Ammon's horn (tissue), 1 donor: ENCODE results near the gene OGFOD2.

Experiments used
- DNase-seq: peaks from one replicate; pipeline ENCODE4 v3.0.0-alpha.2; 2016; ENCODE audit warnings: low spot score

Gene OGFOD2

DNA sequence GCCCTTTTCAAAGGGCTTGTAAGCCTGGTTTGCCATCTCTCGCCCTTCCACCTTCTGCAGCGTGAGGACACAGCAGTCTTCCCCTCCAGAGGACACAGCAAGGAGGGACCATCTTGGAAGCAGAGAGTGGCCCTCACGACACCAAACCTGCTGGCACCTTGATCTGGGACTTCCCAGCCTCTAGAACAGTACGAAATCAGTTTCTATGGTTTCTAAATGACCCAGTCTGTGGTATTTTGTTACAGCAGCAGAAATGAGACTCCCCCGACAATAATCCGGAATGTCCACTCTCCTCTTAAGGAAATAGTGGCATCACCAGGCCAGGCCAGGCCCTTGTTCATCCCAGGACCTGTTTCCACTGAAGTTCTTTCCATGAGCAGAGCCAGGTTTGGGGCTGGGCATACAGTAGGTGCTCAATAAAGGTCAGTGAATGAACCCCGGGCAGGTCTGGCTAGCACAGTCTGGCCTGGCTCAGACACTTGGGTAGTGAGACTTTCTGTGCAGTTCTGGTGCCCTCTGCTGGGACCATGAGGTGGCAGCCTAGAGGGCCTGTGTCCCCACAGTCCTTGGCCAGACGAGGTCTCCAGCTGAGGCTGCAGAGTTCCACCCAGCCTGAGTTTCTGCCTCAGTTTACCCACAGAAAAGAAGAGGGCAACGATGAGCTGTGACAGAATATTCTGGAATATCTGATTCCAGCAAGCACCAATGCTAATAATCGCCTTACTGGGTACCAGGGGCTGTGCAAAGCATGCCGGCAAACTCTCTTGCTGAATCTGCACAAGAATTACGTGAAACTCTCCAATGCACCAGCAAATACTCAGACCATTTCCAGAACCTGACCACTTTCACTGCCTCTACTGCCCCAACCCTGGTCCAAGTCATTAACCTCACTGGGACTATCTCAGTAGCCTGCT lies 22.8 kb upstream of the OGFOD2 start:
- peak; percentile 92 for DNase-seq

DNA sequence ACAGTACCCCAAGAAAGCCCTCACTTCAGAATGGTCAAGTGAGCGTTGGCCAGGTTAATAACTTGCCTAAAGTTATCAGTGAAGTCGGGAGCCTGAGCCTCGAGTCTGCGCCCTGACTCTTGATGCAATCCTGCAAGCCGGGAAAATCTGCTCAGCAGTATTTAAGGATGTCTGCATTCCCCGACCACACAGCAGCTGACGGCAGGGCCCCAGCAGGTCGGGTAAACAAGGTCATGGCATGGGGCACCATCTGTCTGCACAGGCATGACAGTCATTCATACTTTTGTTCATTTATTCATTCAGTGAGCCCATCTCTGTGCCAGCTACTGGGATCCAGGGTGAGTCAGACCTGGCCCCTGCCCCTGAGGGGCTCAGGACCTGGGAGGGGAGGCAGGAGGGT lies 19.9 kb upstream of the OGFOD2 start:
- DNase-seq: no peak

DNA sequence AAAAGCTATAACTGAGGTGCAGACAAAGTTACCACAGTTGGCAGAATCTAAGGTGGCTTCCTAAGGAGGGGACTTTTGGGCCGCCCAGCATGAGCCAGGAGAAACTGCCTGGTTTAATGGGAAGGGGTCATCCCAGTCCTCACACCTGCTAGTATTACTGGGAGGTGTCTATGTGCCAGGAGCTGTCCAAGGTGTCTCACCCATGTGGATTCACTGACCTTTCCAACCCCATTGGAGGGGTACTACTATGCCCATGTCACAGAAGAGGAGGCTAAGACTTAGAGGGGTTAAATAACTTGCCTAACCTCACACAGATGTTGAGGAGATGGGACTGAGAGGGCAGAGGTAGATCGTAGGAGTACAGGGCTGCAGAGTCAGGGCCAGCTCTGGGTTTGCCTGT lies 19.0 kb upstream of the OGFOD2 start:
- DNase-seq: no peak

DNA sequence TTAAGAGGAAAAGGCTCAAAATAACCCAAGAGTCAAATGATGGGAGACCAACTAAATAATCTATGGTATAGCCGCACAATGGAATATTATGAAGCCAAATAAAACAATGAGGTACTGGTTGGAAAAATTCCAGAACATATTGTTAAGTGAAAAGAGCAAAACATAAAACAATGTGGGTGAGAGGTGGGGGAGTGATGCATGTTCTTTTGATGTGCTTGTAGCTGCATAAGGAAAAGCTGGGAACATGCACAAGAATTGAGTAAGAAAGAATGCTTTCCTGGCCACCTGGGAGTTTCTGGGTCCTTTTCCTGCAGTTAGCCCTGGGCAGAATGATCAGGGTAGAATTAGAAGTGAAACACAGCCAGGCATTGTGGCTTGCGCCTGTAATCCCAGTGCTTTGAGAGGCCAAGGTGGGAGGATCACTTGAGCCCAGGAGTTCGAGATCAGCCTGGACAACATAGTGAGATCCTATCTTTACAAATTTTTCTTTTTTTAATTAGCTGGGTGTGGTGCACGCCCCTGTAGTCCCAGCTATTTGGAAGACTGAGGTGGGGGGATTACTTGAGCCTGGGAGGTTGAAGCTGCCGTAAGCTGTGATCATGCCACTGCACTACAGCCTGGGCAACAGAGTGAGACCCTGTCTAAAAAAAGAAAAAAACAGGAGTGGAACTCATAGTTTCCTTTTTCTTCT lies 16.7 kb upstream of the OGFOD2 start:
- DNase-seq: no peak

DNA sequence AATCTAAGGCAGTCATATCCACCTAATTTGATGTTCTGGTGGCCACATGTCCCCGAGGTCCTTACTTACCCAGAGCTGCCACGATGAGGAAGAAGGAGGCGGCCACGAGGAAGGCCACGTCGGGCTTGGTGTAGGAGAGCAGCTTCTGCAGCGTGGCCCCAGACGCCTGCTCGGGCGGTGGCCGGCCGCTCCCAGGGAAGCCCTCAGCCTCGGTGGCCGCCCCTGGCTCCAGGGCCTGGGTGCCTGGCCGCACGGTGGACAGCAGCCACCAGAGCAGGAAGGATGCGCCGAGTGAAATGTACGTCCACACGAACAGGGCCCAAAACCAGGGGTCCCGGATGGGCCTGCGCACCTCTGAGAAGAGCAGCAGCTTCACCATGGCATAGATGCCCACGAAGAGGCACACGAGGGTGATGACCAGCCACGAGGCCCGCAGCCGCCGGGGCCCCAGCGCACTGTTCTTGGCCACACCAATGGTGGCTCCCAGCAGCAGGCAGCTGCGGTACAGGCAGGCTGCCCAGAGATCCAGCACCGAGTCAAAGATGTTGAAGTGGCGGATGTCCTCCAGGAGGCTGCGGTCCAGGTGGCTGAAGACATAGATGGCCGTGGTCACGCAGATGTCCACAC lies 15.4 kb upstream of the OGFOD2 start:
- DNase-seq: no peak

DNA sequence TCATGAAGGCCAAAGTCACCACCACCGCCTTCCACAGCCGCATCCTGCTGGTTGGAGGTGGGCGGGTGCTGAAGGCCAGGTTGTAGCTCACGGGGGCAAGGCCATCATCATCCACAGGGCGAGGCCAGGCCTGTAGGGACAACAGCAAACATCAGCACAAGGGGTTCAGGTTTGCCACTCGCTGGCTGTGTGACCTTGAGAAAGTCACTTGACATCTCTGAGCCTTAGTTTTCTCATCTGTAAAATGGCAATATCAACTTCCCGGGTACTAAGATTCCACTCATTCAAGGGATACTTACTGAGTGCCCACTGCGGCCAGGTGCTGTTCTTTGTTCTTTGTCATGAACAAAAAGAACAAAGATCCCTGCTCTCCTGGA lies 14.9 kb upstream of the OGFOD2 start:
- no peak for DNase-seq

DNA sequence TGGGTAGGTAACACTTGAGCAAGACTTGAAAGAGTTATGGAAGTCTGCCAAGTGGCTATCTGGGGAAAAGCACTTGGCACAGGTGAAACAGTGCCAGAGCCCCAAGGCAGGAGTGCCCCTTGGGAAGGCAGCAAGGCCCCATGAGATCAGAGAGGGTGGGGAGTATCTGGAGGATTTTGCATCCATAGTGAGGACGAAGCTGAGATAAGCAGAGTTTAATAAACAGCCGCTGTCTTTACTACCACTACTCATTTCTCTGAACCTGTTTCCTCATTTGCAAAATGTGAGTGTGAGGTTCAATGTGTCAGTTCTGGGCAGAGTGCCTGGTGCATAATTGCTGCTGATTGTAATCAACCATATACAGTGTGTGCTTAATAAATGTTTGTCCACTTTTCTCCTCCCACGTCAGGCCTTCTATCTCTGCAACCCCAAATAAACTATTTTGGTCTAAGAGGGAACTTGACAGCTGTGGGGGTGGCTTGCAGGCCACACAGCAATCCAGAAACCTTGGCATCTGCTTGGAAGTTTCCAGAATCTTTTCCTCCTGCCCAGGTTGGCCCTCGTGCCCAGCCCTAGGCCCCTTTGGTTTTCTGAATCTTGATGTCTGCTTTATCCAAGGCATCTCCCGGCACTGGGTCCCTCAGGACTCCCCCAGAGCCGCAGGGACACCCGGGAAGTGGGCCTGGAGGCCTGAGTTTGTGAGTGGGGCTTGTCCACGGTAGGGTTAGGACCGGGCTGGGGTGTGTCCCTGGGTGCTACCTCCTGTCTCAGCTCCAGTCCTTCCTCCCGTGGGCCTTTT lies 13.3 kb upstream of the OGFOD2 start:
- no peak for DNase-seq

DNA sequence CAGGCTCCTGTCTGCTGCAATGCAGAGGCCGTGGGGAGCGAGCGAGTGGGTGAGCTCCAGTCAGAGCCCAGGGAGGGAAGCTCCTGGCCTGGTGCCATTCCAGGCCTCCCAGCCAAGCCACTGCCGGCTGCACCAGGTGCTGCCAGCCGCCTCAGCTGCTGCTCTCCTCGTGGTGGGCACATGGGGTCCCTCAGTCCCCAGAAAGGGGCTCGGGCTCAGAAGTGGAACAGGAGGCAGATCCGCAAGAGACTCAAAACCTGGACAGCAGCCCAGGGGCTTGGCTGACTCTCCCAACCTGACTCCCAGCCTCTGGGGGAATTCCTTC lies 11.1 kb upstream of the OGFOD2 start:
- DNase-seq: no peak

DNA sequence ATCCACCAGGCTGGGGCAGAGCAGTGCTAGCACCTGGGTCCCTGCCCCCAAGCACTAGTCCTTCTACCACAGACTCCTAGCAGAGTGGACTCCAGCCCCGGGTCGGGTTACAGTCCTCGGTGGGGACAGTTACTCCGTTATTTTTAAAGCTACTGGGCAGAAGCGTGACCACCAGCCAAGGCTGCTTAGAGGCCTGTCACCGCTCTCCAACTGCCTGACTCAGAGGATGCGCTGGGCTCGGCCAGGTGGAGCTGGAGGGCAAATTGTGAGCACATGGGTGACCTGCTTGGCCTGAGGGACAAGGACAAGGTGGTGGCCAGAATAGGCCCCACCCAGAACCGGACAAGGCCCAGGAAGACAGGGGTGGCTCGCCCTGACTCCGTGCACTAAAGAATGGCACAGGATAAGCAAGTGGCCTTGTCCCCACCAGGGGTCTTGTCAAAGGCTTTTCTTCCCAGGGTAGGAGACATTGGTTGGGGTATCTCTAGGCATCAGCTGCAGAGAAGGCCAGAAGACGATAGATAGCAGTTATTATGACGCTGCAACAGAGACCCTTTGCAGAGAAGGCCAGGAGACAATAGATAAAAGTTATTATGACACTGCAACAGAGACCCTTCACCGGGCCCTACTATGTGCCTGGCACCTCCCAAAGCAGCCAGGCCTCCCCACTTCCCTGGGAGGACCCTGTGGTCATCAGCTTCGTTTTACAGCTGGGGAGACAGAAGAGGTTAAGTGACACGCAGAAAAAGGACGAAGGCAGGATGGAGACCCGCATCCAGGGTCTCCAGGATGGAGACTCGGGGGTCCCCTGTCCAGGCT lies 10.4 kb upstream of the OGFOD2 start:
- no peak for DNase-seq

DNA sequence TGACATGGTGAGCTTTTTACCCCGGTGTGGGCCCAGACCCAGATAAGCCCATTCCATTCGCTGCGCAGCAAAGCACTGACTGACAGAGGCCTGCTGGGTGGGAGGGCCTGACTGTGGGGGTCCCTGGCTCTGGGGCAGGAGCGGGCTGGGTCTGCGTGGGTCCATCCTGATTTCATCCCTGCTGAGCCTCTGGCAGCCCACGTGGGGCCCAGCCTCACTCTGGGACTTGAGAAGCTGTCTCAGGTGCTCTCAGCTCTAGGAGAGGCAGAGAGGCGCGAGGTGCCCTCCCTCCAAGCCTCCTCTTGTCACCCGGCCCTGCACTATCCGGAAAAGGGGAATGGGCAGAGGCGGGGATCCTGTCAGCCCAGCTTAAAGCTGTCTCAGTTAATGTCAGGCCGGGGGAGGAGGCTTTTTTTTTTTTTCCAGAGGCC lies 9.7 kb upstream of the OGFOD2 start:
- no peak for DNase-seq

DNA sequence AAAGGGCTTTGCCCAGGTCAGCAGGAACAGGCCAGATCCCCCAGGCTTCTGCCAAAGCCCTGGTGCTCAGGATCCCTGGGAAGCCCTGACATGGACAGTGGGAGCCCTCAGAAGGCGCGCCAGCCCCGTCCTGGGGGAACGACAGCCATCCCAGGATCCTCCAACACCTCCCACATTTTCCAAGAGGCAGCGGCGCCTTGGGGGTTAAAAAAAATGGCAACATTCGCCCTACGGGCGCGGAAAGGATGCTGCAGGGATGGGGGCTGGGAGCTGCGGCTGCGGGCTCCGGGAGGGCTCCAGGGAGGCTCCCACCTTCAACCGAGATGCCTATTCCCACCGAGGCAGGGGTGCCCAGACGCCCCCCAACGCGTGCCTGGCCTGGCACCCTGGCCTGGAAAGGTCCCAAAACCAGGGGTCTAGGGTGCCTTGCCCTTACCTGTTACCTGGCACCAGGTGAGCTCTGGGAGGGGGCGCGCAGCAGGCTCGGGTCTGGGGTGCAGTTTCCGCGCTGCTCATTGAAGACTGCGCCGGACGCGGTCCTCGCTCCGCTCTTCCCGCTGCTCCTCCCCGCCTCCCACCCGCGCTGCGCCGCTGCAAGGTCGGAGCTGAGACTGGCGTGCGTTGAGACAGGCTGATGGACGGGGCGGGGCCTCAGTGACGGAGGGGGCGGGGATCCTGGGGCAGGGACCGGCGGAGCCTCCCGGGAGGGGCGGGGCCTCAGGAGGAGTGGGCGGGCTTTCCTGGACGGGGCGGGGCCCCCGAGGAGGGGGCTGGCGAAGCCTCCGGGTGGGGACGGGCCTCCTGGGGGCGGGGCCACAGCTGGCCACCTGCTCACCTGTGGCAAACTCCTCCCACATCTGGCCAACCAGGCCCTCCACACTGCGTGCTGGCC lies 8.9 kb upstream of the OGFOD2 start, which contains the start of gene ABCB9:
Gene ABCB9 (minus strand): TSS at position 613 of the 892 bp plus-strand sequence. CDS start 6,228 bp downstream, outside the sequence.
- DNase-seq: peak; percentile 95

DNA sequence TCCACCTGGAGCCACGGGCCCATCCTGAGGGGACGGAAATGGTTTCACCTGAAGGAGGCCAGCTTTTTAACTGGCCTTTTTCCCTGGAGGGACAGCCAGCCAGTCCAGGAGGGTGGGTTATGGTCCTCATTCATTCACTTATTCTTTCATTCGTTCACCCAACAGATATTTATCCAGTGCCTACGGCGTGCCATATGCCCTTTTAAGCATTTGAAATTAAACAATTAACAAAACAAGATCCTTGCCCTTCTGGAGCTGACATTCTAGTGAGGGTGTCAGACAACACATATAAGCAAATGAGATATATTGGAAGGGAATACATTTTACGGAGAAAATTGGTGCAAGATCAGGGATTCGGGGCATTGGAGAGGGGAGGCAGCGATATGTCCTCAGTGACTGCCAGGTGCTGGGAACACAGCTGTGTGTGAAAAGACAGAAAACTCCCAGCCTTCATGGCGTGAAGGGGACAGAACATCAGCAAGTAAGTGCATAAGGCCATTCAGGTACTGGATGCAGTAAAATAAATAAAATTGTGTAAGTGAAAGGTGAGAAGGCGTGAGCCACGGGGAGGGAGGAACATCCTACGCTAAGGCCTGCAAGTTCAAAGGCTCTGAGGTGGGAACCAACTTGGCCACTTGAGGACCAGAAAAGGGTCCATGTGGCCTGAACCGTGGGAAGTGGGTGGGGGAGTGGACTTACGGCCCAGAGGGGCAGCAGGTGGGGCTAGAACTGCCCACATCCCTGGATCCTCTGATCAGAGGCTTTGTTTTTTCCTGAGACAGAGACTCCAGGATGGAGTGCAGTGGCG lies 8.1 kb upstream of the OGFOD2 start:
- DNase-seq: no peak

DNA sequence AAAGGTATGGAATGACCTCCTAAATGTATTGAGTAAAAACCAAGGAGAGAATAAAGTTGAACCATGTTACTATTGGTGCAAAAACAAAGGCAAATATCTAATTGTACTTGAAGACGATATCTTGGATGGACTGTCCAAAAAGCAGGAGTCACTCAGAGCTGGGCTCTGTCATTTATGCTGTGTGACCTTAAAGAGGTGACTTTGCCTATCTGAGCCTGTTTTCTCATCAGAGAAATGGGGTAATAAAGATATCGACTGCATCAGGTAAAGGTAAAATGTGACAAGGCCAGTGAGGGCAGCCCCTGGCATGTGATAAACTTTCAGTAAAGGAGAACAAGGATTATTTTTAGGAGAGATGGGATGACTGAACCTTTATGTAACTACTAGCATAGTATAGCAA lies 6.9 kb upstream of the OGFOD2 start:
- no peak for DNase-seq

DNA sequence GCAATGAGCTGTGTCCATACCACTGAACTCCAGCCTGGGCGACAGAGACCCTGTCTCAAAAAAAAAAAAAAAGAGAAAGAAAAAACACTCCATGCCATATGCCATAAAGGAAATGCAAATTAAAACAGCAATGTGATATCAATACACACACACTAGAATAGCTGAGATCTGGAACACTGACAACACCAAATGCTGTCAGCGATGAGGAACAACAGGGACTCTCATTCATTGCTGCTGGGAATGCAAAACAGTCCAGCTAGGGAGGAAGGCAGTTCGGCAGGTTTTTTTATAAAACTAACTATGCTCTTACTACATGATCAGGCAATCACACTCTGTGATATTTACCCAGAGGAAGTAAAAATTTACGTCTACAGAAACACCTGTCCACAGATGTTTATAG lies 5.4 kb upstream of the OGFOD2 start:
- peak; percentile 82 for DNase-seq

DNA sequence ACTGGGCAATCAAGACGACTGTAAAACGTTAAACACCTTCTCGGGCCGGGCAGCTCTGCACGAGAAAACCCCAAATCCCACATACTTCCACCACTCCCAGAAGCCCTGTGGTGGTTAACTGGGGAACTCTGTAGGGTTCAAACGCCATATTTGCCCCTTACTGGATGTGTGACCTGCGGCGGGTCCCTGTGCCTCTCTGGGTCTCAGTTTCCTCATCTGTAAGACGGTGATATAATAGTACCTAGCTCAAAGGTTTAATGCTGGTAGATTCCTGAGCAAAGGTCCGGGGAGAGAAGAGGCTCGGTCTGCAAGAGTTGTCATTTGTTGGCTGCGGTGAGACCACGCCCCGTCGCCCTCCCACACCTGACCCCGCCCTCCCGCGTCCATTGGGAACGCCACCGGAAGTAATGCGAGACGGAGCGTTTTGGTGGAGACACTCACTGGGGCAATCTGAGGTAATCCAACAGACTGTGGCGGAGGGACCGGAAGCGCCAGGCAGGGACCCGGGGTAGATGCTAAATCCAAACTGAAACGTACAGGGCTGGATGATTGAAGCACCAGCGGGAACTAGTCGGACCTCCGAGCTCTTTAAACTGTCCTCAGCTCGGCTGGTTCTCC lies 661 bp upstream of the OGFOD2 start:
- peak; percentile 98 for DNase-seq

DNA sequence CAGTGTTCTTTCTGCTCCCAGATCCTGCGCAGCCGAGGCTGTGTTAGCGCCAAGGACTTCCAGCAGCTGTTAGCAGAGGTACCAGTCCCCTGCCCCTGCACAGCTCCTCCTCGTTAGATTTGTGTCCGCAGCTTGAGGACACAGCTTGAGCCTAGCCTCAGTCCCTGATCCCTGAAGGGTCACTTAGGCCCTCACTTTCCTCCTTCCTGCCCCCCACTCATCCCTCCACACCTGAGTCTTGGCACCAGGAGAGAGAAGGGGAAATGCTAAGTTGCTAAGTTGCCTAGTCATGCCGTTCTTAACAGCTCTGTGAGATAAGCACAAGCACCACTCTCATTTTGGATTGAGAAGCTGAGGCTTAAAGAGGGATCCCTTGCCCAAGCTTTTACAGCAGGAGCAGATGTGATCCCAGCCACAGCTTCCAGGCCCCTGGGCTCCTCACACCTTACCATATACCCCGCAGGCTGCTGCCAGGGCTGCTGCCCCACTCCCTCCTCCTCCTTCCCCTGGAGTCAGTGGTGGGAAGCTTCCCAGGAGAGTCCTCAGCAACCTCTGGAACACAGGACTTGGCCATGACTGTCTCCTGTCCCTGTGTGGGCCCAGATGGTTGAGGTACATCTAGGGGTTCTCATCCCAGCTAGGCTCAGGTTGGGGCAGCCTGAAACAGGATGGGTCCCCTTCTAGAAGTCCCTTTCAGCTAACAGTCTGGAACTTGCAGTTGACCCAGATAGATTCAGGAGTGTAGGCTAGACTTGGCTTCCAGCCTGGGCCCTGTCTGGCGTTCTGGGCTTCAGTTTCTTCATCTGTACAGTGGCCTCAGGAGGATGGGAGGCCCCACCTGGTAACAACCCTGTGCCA lies 975 bp downstream of the OGFOD2 start:
- DNase-seq: no peak

DNA sequence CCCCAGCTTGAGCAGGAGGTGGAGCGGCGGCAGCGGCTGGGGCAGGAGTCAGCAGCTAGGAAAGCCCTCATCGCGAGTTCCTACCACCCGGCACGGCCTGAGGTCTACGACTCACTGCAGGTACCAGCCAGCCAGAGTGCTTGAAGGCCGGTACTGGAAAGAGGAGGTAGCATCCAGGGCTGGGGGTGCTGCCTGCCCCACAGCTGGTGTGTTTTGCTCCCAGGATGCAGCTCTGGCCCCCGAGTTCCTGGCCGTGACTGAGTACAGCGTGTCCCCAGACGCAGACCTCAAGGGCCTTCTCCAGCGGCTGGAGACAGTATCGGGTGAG lies 1.6 kb downstream of the OGFOD2 start:
- no peak for DNase-seq

DNA sequence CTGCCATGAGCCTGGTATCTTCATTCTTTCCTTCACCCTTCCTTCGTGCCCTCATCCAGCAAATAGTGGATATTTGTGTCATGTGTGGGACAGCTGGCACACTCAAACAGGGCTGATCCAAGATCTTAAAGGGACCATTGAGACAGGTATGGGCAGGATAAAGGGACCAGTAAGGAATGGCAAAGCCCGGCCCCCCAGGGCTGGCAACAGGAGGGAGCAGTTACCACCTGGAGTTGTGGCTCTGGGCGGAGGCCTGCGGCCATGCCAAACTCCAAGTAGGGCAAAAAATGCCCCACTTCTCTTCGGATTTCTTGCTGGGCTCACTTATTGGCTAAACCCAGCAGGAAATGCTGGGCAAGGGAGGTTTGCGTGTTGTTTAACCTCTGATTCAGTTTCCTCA lies 2.1 kb downstream of the OGFOD2 start:
- no peak for DNase-seq
